Hepatocyte (in vitro differentiated cells): ENCODE measurements around the gene ACTR3. TPM values are rescaled to one million over a fixed set of nuclear protein-coding genes. Genes with fewer than 3 reads are reported as not detected.

Experiments
- DNase-seq: peaks from one replicate; pipeline ENCODE4 v3.0.0-alpha.2; 2016; ENCODE audit warnings: low spot score
- H2AFZ ChIP-seq: fragments of 200-600 bp; sonication (generic); 2 replicates; pipeline ENCODE4 v1.6.0; 2016; ENCODE audit warnings: antibody characterized with exemption, mild to moderate bottlenecking
- H3K27ac ChIP-seq: fragments of 200-600 bp; sonication (generic); 2 replicates; pipeline ENCODE4 v1.5.1; 2016; ENCODE audit warnings: mild to moderate bottlenecking
- H3K27me3 ChIP-seq: fragments of 200-600 bp; sonication (generic); 2 replicates; pipeline ENCODE4 v1.6.1; 2016
- H3K36me3 ChIP-seq: fragments of 200-600 bp; sonication (generic); replicated peaks from 2 replicates; pipeline ENCODE4 v1.5.1; 2016; ENCODE audit warnings: low read depth; ENCODE audit not compliant: insufficient read depth
- H3K4me1 ChIP-seq: fragments of 200-600 bp; sonication (generic); 2 replicates; pipeline ENCODE4 v1.5.1; 2016; ENCODE audit warnings: mild to moderate bottlenecking, moderate library complexity; ENCODE audit not compliant: insufficient read depth
- H3K4me2 ChIP-seq: fragments of 200-600 bp; sonication (generic); 2 replicates; pipeline ENCODE4 v1.6.0; 2016
- H3K4me3 ChIP-seq: fragments of 200-600 bp; sonication (generic); 2 replicates; pipeline ENCODE4 v1.5.1; 2016; ENCODE audit warnings: mild to moderate bottlenecking
- H3K79me2 ChIP-seq: fragments of 200-600 bp; sonication (generic); 2 replicates; pipeline ENCODE4 v1.6.0; 2017; ENCODE audit warnings: mild to moderate bottlenecking
- H3K9me2 ChIP-seq: fragments of 200-600 bp; sonication (generic); replicated peaks from 2 replicates; pipeline ENCODE4 v1.6.0; 2017; ENCODE audit warnings: mild to moderate bottlenecking; ENCODE audit not compliant: insufficient read depth
- H3K9me3 ChIP-seq: fragments of 200-600 bp; sonication (generic); 2 replicates; pipeline ENCODE4 v1.5.1; 2016; ENCODE audit warnings: low read depth, mild to moderate bottlenecking
- H4K20me1 ChIP-seq: fragments of 200-600 bp; sonication (generic); 2 replicates; pipeline ENCODE4 v1.6.0; 2016; ENCODE audit warnings: mild to moderate bottlenecking; ENCODE audit not compliant: insufficient read depth, poor library complexity, severe bottlenecking
- CTCF ChIP-seq: fragments of 200-600 bp; sonication (generic); IDR thresholded peaks from 2 replicates; pipeline ENCODE4 v1.5.1; 2016; ENCODE audit warnings: antibody characterized with exemption, mild to moderate bottlenecking; ENCODE audit not compliant: poor library complexity
- EZH2 ChIP-seq: fragments of 200-600 bp; sonication (generic); IDR thresholded peaks from 2 replicates; pipeline ENCODE4 v1.6.1; 2016; ENCODE audit warnings: antibody characterized with exemption, mild to moderate bottlenecking, borderline replicate concordance
- EZH2phosphoT487 ChIP-seq: fragments of 200-600 bp; sonication (generic); IDR thresholded peaks from one replicate; pipeline ENCODE4 v1.6.1; 2018; ENCODE audit warnings: antibody characterized with exemption, mild to moderate bottlenecking, low read depth, moderate library complexity; ENCODE audit not compliant: unreplicated experiment, severe bottlenecking
- WGBS: methylation state at CpG from one replicate; pipeline ENCODE4 v1.1.6; 2016; ENCODE audit warnings: low lambda C conversion rate; ENCODE audit errors: missing lambda C conversion rate; 5-methylcytosine and 5-hydroxymethylcytosine counted together
- polyA plus RNA-seq: library from polyadenylated mRNA; unstranded; fragments of >200 nt; fragmentation: Nextera tagmentation; extraction: Ambion mirVana; gene quantifications from 2 replicates; pipeline ENCODE4 v1.2.1, GENCODE V29; 2016
- total RNA-seq: library from RNA; depleted of rRNA; stranded (reverse); fragments of >200 nt; gene quantifications from 2 replicates; pipeline ENCODE4 v1.2.3, GENCODE V29; 2014

The ACTR3 gene
- total and polyA plus RNA-seq, 2 experiments from 2014 or later: 140 to 194 TPM

DNA sequence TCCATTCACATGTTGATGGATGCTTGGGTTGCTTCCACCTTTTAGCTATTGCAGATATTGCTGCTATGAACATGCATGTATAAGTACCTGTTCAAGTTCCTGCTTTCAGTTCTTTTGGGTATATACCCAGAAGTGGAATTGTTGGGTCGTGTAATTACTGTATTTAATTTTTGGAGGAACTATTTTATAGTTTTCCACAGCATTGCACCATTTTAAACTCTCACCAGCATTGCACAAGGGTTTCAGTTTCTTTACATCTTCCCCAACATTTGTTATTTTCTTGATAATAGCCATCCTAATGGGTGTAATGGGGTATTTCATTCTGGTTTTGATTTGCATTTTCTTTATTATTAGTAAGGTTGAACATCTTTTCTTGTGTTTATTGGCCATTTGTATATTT, 16.0 kb downstream of the ACTR3 start:
- TF ChIP-seq CTCF: no peak
- TF ChIP-seq EZH2: no peak
- TF ChIP-seq EZH2phosphoT487: no peak
- peaks cover 6% of the 10 kb centered on the region for H3K4me1 ChIP-seq

GRCh38 chr2:113906647-113907046, 16.8 kb downstream of the ACTR3 start:
- no peaks in the 10 kb centered on the region for H3K9me2 ChIP-seq
- no peak overlapping the region for H3K4me2 ChIP-seq
- no peaks in the 10 kb centered on the region for H3K27me3 ChIP-seq
- no peaks in the 10 kb centered on the region for H3K36me3 ChIP-seq
- no peak for DNase-seq
- peaks cover 100% of the 10 kb centered on the region for H3K79me2 ChIP-seq
- peaks cover 95% of the 10 kb centered on the region for H4K20me1 ChIP-seq
- no peak for TF ChIP-seq EZH2
- no peak for TF ChIP-seq EZH2phosphoT487
- no peak for TF ChIP-seq CTCF
- no peak overlapping the region for H2AFZ ChIP-seq
- H3K4me1 ChIP-seq: no peaks in the 10 kb centered on the region
- H3K9me3 ChIP-seq: no peaks in the 10 kb centered on the region
- H3K27ac ChIP-seq: no peak overlapping the region
- no peak overlapping the region for H3K4me3 ChIP-seq
- WGBS: 97% methylated on average over 1 of the region's 1 CpG

More for the DNA sequence above, 16.0 kb downstream of the ACTR3 start:
- H2AFZ ChIP-seq: no peak overlapping the region
- H3K9me2 ChIP-seq: no peaks in the 10 kb centered on the region
- H3K9me3 ChIP-seq: no peaks in the 10 kb centered on the region
- no peak for DNase-seq
- H3K36me3 ChIP-seq: no peaks in the 10 kb centered on the region
- H3K27ac ChIP-seq: no peak overlapping the region
- WGBS: 97% methylated on average over 1 of the region's 1 CpG
- H4K20me1 ChIP-seq: peaks cover 95% of the 10 kb centered on the region
- H3K79me2 ChIP-seq: peaks cover 100% of the 10 kb centered on the region
- no peak overlapping the region for H3K4me3 ChIP-seq
- H3K4me2 ChIP-seq: no peak overlapping the region
- H3K27me3 ChIP-seq: no peaks in the 10 kb centered on the region

- no peak overlapping the region for H3K27ac ChIP-seq
- peaks cover 95% of the 10 kb centered on the region for H4K20me1 ChIP-seq
- H3K79me2 ChIP-seq: peaks cover 100% of the 10 kb centered on the region
- no peaks in the 10 kb centered on the region for H3K9me2 ChIP-seq
- H3K9me3 ChIP-seq: no peaks in the 10 kb centered on the region
- H3K4me2 ChIP-seq: no peak overlapping the region
- TF ChIP-seq CTCF (no peak), EZH2 (no peak), EZH2phosphoT487 (no peak)
- no peak overlapping the region for H3K4me3 ChIP-seq
- H3K27me3 ChIP-seq: no peaks in the 10 kb centered on the region
- no peaks in the 10 kb centered on the region for H3K36me3 ChIP-seq
- WGBS: 100% methylated on average over 2 of the region's 2 CpGs
- H3K4me1 ChIP-seq: no peaks in the 10 kb centered on the region
- H2AFZ ChIP-seq: no peak overlapping the region
- no peak for DNase-seq
Measured at GRCh38 chr2:113907297-113907696, 17.4 kb downstream of the ACTR3 start.

DNA sequence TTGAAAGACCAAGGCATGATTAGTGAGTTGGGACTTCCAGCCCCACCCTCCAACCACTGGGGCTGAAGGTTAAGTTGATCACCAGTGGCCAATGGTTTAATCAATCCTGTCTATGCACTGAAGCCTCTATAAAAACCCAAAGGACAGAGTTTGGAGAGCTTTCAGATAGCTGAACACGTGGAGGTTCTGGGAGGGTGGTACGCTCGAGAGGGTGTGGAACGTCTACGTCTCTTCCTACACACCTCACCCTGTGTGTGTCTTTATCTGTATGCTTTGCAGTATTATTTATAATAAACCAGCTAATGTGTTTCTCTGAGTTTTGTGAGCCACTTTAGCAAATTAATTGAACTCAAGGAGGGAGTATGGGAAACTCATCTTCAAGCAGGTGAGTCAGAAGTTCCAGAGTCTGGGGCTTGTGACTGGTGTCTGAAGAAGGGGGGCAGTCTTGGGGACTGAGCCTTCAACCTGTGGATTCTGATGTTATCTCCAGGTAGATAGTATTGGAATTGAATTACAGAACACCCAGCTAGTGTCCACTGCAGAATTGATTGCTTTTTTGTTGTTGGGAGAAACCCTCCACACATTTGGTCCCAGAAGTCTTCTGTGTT, 20.3 kb downstream of the ACTR3 start:
- 96% methylated on average over 5 of the region's 5 CpGs for WGBS
- no peak overlapping the region for H3K4me2 ChIP-seq
- no peaks in the 10 kb centered on the region for H3K27me3 ChIP-seq
- peaks cover 1% of the 10 kb centered on the region for H3K36me3 ChIP-seq
- no peak overlapping the region for H2AFZ ChIP-seq
- no peaks in the 10 kb centered on the region for H3K9me2 ChIP-seq
- H3K79me2 ChIP-seq: peaks cover 96% of the 10 kb centered on the region
- TF ChIP-seq CTCF (no peak), EZH2 (no peak), EZH2phosphoT487 (no peak)
- DNase-seq: peak; percentile 20
- H3K4me1 ChIP-seq: no peaks in the 10 kb centered on the region
- no peak overlapping the region for H3K27ac ChIP-seq
- peaks cover 71% of the 10 kb centered on the region for H4K20me1 ChIP-seq
- no peaks in the 10 kb centered on the region for H3K9me3 ChIP-seq
- no peak overlapping the region for H3K4me3 ChIP-seq
